ENCODE data around the gene FXR2.
A peak's percentile ranks its signal among the peaks of the same experiment; 100 is the strongest.

The FXR2 gene

GRCh38 chr17:7572588-7573323 is 41.9 kb downstream of the FXR2 start:
- peak; percentile 100 for DNase-seq (ENCODE audit: low read depth)

- DNase-seq (ENCODE audit: low read depth) = no peak
Observed at GRCh38 chr17:7572338-7572587, 42.4 kb downstream of the FXR2 start.

GRCh38 chr17:7570351-7570750 is 44.3 kb downstream of the FXR2 start:
- no peak for DNase-seq (ENCODE audit: low read depth)

- DNase-seq (ENCODE audit: low read depth) = no peak
Observed at GRCh38 chr17:7569571-7569970, 45.1 kb downstream of the FXR2 start.

GRCh38 chr17:7563115-7563869 is 51.4 kb downstream of the FXR2 start:
- DNase-seq (ENCODE audit: low read depth) = no peak

GRCh38 chr17:7562208-7562605 is 52.5 kb downstream of the FXR2 start:
- no peak for DNase-seq (ENCODE audit: low read depth)

- DNase-seq (ENCODE audit: low read depth) = peak; percentile 89
Observed at GRCh38 chr17:7561589-7562207, 53.0 kb downstream of the FXR2 start, which contains the start of gene SENP3. SENP3 (plus strand) TSS chr17:7561919; CDS start chr17:7563077, 1,158 bp downstream.

GRCh38 chr17:7561028-7561575 is 53.6 kb downstream of the FXR2 start:
- DNase-seq (ENCODE audit: low read depth) = peak; percentile 82

GRCh38 chr17:7560172-7561027 is 54.3 kb downstream of the FXR2 start:
- peak; percentile 65 for DNase-seq (ENCODE audit: low read depth)

- no peak for DNase-seq (ENCODE audit: low read depth)
Observed at GRCh38 chr17:7559320-7560171, 55.2 kb downstream of the FXR2 start.

- DNase-seq (ENCODE audit: low read depth) = no peak
Observed at GRCh38 chr17:7558544-7559319, 56.0 kb downstream of the FXR2 start, which contains the start of gene TNFSF13. TNFSF13 (plus strand) TSS chr17:7558750; CDS start chr17:7559040, 290 bp downstream.

GRCh38 chr17:7557775-7558543 is 56.7 kb downstream of the FXR2 start:
- peak; percentile 52 for DNase-seq (ENCODE audit: low read depth)

- DNase-seq (ENCODE audit: low read depth) = no peak
Observed at GRCh38 chr17:7557147-7557764, 57.4 kb downstream of the FXR2 start.

GRCh38 chr17:7556627-7557026 is 58.1 kb downstream of the FXR2 start:
- no peak for DNase-seq (ENCODE audit: low read depth)

GRCh38 chr17:7555320-7555948 is 59.3 kb downstream of the FXR2 start:
- no peak for DNase-seq (ENCODE audit: low read depth)

- DNase-seq (ENCODE audit: low read depth) = no peak
Observed at GRCh38 chr17:7553356-7553755, 61.3 kb downstream of the FXR2 start.

- no peak for DNase-seq (ENCODE audit: low read depth)
Observed at GRCh38 chr17:7552621-7553051, 62.1 kb downstream of the FXR2 start.

- DNase-seq (ENCODE audit: low read depth) = no peak
Observed at GRCh38 chr17:7551396-7551795, 63.3 kb downstream of the FXR2 start.
